SK-N-SH (cell line): Measurements from ENCODE around the gene MAP3K5. TPM values are rescaled to one million over a fixed set of nuclear protein-coding genes. Genes with fewer than 3 reads are reported as not detected.

ENCODE experiments used
- CTCF ChIA-PET: fragments of 300-600, 350-600 bp; formaldehyde crosslinking; extraction: SDS; loops from one replicate; lab custom pipeline; 2021; lab: Yijun Ruan, JAX
- POLR2A ChIA-PET: fragments of 350-600 bp; sonication (Branson Sonifier 250); formaldehyde crosslinking; extraction: SDS; loops from one replicate; lab custom pipeline; 2020; ENCODE audit warnings: antibody characterized with exemption, inconsistent platforms; lab: Yijun Ruan, JAX
- DNase-seq: peaks from one replicate; pipeline ENCODE4 v3.0.0; 2012
- H2AFZ ChIP-seq: fragments of 200-600 bp; sonication (generic); 2 replicates; pipeline ENCODE4 v1.8.1; 2016; ENCODE audit warnings: antibody characterized with exemption, mild to moderate bottlenecking, low read depth
- H3F3A ChIP-seq: fragments of 200-600 bp; sonication (generic); replicated peaks from 2 replicates; pipeline ENCODE3; 2016; ENCODE audit warnings: antibody characterized with exemption, mild to moderate bottlenecking; ENCODE audit not compliant: insufficient read depth
- H3K27ac ChIP-seq, 2 experiments: fragments of 200-500 bp in 1 of 2; fragments of 200-600 bp in 1 of 2; sonication (Bioruptor generic) in 1 of 2; sonication (generic), shearing (Covaris generic) in 1 of 2; 2 replicates each; pipeline versions ENCODE4 v1.5.1 to v1.6.1; 2014 to 2016; ENCODE audit warnings: low read depth in 2 of 2, inconsistent platforms in 1 of 2, low read length in 1 of 2, mild to moderate bottlenecking in 1 of 2, mixed read lengths in 1 of 2
- H3K27me3 ChIP-seq: fragments of 200-600 bp; sonication (generic), shearing (Covaris generic); 2 replicates; pipeline ENCODE4 v1.6.1; 2016; ENCODE audit warnings: mixed run types; ENCODE audit not compliant: insufficient read depth
- H3K36me3 ChIP-seq, 2 experiments: fragments of 200-500 bp in 1 of 2; fragments of 200-600 bp in 1 of 2; sonication (Bioruptor generic) in 1 of 2; sonication (generic) in 1 of 2; replicated peaks in 1 of 2; 2 replicates each; pipeline versions ENCODE3 to v1.5.1; 2014 to 2016; ENCODE audit warnings: low read length in 1 of 2, mild to moderate bottlenecking in 1 of 2; ENCODE audit not compliant: insufficient read depth in 2 of 2, control insufficient read depth in 1 of 2
- H3K4me1 ChIP-seq, 2 experiments: fragments of 200-500 bp in 1 of 2; fragments of 200-600 bp in 1 of 2; sonication (Bioruptor generic) in 1 of 2; sonication (generic), shearing (Covaris generic) in 1 of 2; 2 replicates each; pipeline versions ENCODE4 v1.5.1 to v1.6.1; 2014 to 2016; ENCODE audit warnings: low read depth in 1 of 2, low read length in 1 of 2, mixed run types in 1 of 2; ENCODE audit not compliant: insufficient read depth in 2 of 2, control insufficient read depth in 1 of 2
- H3K4me2 ChIP-seq: fragments of 200-600 bp; sonication (generic), shearing (Covaris generic); 2 replicates; pipeline ENCODE4 v1.6.1; 2017; ENCODE audit warnings: mixed run types
- H3K4me3 ChIP-seq, 2 experiments: fragments of 200-500 bp in 1 of 2; fragments of 200-600 bp in 1 of 2; sonication (Bioruptor generic) in 1 of 2; sonication (generic), shearing (Covaris generic) in 1 of 2; 2 replicates each; pipeline versions ENCODE4 v1.5.1 to v1.8.1; 2014 to 2016; ENCODE audit warnings: low read depth in 2 of 2, inconsistent platforms in 1 of 2, low read length in 1 of 2, mild to moderate bottlenecking in 1 of 2, mixed read lengths in 1 of 2, moderate library complexity in 1 of 2
- H3K79me2 ChIP-seq: fragments of 200-600 bp; sonication (generic); 2 replicates; pipeline ENCODE4 v1.8.1; 2017; ENCODE audit warnings: mild to moderate bottlenecking; ENCODE audit not compliant: insufficient read depth
- H3K9ac ChIP-seq: fragments of 200-600 bp; sonication (generic); 2 replicates; pipeline ENCODE4 v1.6.1; 2017; ENCODE audit warnings: mixed run types
- H3K9me2 ChIP-seq: fragments of 200-600 bp; sonication (generic); 2 replicates; pipeline ENCODE4 v1.6.1; 2017; ENCODE audit warnings: mixed run types
- H3K9me3 ChIP-seq: fragments of 200-600 bp; sonication (generic); 2 replicates; pipeline ENCODE4 v1.6.1; 2017; ENCODE audit warnings: mixed run types, mild to moderate bottlenecking, moderate library complexity
- H4K20me1 ChIP-seq: fragments of 200-600 bp; sonication (generic); 2 replicates; pipeline ENCODE4 v1.6.1; 2017; ENCODE audit warnings: mild to moderate bottlenecking, mixed run types; ENCODE audit not compliant: insufficient read depth
- CTCF ChIP-seq: fragments of 200-600 bp; sonication (generic); IDR thresholded peaks from 2 replicates; pipeline ENCODE4 v1.6.1; 2017; ENCODE audit warnings: antibody characterized with exemption, mild to moderate bottlenecking, moderate library complexity
- EP300 ChIP-seq, 2 experiments: IDR thresholded peaks; 2 replicates each; pipeline versions ENCODE4 v1.4.0 to v1.6.1; 2012; ENCODE audit warnings: borderline replicate concordance in 1 of 2, low read depth in 1 of 2, low read length in 1 of 2
- FOXM1 ChIP-seq: IDR thresholded peaks from 2 replicates; pipeline ENCODE4 v1.4.0; 2012; ENCODE audit warnings: low read depth, mild to moderate bottlenecking
- GATA2 ChIP-seq: sonication (generic); formaldehyde crosslinking; IDR thresholded peaks from 2 replicates; pipeline ENCODE4 v1.5.0; 2020; ENCODE audit warnings: mild to moderate bottlenecking, missing genetic modification reagents
- IRF3 ChIP-seq: fragments of 150-350 bp; IDR thresholded peaks from 2 replicates; pipeline ENCODE4 v1.6.1; 2016; ENCODE audit warnings: mild to moderate bottlenecking, low read depth, low read length
- JUND ChIP-seq: IDR thresholded peaks from 2 replicates; pipeline ENCODE4 v1.4.0; 2012
- MEF2A ChIP-seq: IDR thresholded peaks from 2 replicates; pipeline ENCODE4 v1.4.0; 2012; ENCODE audit warnings: low read depth, borderline replicate concordance
- MXI1 ChIP-seq: IDR thresholded peaks from 2 replicates; pipeline ENCODE4 v1.6.1; 2012; ENCODE audit warnings: mild to moderate bottlenecking, low read depth, low read length, improper control_type of control experiment
- NFIC ChIP-seq: IDR thresholded peaks from 2 replicates; pipeline ENCODE4 v1.4.0; 2012; ENCODE audit warnings: borderline replicate concordance
- POLR2AphosphoS5 ChIP-seq: IDR thresholded peaks from 2 replicates; pipeline ENCODE4 v1.6.1; 2012; ENCODE audit warnings: low read depth, low read length
- RAD21 ChIP-seq: IDR thresholded peaks from 2 replicates; pipeline ENCODE4 v1.6.1; 2012; ENCODE audit warnings: mild to moderate bottlenecking, low read length
- RCOR1 ChIP-seq: fragments of 150-350 bp; IDR thresholded peaks from 2 replicates; pipeline ENCODE4 v1.6.1; 2017; ENCODE audit warnings: antibody characterized with exemption, low read length
- RFX5 ChIP-seq: IDR thresholded peaks from 2 replicates; pipeline ENCODE4 v1.6.1; 2012; ENCODE audit warnings: mild to moderate bottlenecking, improper control_type of control experiment, low read length
- SIN3A ChIP-seq: IDR thresholded peaks from 2 replicates; pipeline ENCODE4 v1.6.1; 2012; ENCODE audit warnings: low read depth, mild to moderate bottlenecking, low read length, moderate library complexity, borderline replicate concordance
- TEAD4 ChIP-seq: IDR thresholded peaks from 2 replicates; pipeline ENCODE4 v1.4.0; 2012; ENCODE audit warnings: mild to moderate bottlenecking, borderline replicate concordance; ENCODE audit not compliant: insufficient read depth
- USF2 ChIP-seq: fragments of 150-350 bp; IDR thresholded peaks from 2 replicates; pipeline ENCODE4 v1.6.1; 2017; ENCODE audit warnings: antibody characterized with exemption, low read length, low read depth, borderline replicate concordance
- YY1 ChIP-seq: IDR thresholded peaks from 2 replicates; pipeline ENCODE4 v1.4.0; 2012; ENCODE audit warnings: low read depth, mild to moderate bottlenecking
- WGBS: methylation state at CpG from one replicate; pipeline ENCODE4 v1.1.6; 2017; ENCODE audit warnings: low lambda C conversion rate; 5-methylcytosine and 5-hydroxymethylcytosine counted together
- polyA plus RNA-seq, 3 experiments: library from polyadenylated mRNA; depleted of rRNA; stranded (reverse); fragments of >200 nt; gene quantifications; 2 replicates each; pipeline ENCODE4 v1.2.3, GENCODE V29; 2012
- TF ChIP-seq, protein P1 (sequence below): IDR thresholded peaks from 2 replicates; pipeline ENCODE4 v1.4.0; 2012; ENCODE audit warnings: low read depth, borderline replicate concordance
- TF ChIP-seq, protein P2 (sequence below): IDR thresholded peaks from 2 replicates; pipeline ENCODE4; 2012

MAP3K5 gene
- polyA plus RNA-seq, 1 of the 3 experiments (the other 2 are of a cell fraction) = 1.4 TPM

DNA sequence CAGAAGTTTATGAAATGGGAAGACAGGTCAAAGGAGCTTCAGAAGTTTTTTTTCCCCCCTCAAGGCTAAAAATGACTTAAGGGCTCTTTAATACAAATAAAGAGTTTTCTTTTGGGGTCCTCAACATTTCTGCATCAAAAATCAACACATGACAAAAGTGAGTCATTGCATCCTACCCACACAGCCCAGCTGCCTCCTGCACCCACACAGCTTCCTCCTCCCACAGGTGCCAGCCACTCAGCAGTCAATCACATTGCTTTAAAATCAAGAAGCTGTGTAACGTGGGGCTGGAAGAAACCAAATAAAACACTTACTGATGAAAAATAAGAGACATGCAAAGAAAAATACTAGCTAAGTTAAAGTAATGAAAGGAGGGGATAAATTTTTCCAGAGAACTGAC lies 68.5 kb downstream of the MAP3K5 start:
- Histone ChIP-seq H3K4me1 (peaks cover 1 to 6% of the 10 kb centered on the region in 2 experiments; a peak in 2 of 4 replicates), H3K36me3 (peaks cover 0 to 3% of the 10 kb centered on the region in 2 experiments), H3K4me3 (no peak overlapping the region), H3K4me2 (no peak overlapping the region)
- 33% methylated on average over 1 of the region's 1 CpG for WGBS
- TF ChIP-seq MXI1 (no peak), RAD21 (no peak), RFX5 (no peak), IRF3 (no peak), YY1 (no peak), SIN3A (no peak), TEAD4 (no peak), FOXM1 (no peak), GATA2 (CRISPR knock-in tag) (no peak)
- TF ChIP-seq, protein P1, sequence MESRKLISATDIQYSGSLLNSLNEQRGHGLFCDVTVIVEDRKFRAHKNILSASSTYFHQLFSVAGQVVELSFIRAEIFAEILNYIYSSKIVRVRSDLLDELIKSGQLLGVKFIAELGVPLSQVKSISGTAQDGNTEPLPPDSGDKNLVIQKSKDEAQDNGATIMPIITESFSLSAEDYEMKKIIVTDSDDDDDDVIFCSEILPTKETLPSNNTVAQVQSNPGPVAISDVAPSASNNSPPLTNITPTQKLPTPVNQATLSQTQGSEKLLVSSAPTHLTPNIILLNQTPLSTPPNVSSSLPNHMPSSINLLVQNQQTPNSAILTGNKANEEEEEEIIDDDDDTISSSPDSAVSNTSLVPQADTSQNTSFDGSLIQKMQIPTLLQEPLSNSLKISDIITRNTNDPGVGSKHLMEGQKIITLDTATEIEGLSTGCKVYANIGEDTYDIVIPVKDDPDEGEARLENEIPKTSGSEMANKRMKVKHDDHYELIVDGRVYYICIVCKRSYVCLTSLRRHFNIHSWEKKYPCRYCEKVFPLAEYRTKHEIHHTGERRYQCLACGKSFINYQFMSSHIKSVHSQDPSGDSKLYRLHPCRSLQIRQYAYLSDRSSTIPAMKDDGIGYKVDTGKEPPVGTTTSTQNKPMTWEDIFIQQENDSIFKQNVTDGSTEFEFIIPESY = no peak
- TF ChIP-seq, protein P2, sequence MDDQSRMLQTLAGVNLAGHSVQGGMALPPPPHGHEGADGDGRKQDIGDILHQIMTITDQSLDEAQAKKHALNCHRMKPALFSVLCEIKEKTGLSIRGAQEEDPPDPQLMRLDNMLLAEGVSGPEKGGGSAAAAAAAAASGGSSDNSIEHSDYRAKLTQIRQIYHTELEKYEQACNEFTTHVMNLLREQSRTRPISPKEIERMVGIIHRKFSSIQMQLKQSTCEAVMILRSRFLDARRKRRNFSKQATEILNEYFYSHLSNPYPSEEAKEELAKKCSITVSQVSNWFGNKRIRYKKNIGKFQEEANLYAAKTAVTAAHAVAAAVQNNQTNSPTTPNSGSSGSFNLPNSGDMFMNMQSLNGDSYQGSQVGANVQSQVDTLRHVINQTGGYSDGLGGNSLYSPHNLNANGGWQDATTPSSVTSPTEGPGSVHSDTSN = no peak
- TF ChIP-seq, all 33 proteins: peak for 0
- no peak overlapping the region for H3K9ac ChIP-seq
- DNase-seq = no peak
- no peaks in the 10 kb centered on the region for H4K20me1 ChIP-seq
- H3K9me2 ChIP-seq = no peaks in the 10 kb centered on the region
- ChIA-PET POLR2A (no interaction called here), CTCF (interaction anchor here (0.7 to 1.2 kb wide), 4 partner anchors 10 to 68 kb away, joined by 3 to 5 read pairs (median 4); partner anchors contain the start of gene MAP3K5)
- H3K79me2 ChIP-seq = no peaks in the 10 kb centered on the region; the same call in 1 of the 2 replicates
- H3K27ac ChIP-seq = no peak overlapping the region
- no peaks in the 10 kb centered on the region for H3F3A ChIP-seq
- no peaks in the 10 kb centered on the region for H3K9me3 ChIP-seq
- H3K27me3 ChIP-seq = no peaks in the 10 kb centered on the region
- no peak overlapping the region for H2AFZ ChIP-seq

GRCh38 chr6:136721467-136721866 lies 70.8 kb downstream of the MAP3K5 start:
- Histone ChIP-seq H4K20me1 (no peaks in the 10 kb centered on the region), H3K79me2 (no peaks in the 10 kb centered on the region; the same call in 1 of the 2 replicates), H3K4me1 (peaks cover 0 to 6% of the 10 kb centered on the region in 2 experiments; a peak in 1 of 4 replicates), H3K4me3 (no peak overlapping the region), H3K9me3 (no peaks in the 10 kb centered on the region), H3K27ac (no peak overlapping the region)
- CTCF ChIA-PET = interaction anchor here (0.7 to 2.5 kb wide), 4 partner anchors 16 to 170 kb away, joined by 3 to 11 read pairs (median 3); partner anchors contain the start of gene MAP3K5
- no peak for TF ChIP-seq CTCF
- no peak for TF ChIP-seq MEF2A
- no peak for TF ChIP-seq USF2
- TF ChIP-seq IRF3 = no peak
- TF ChIP-seq POLR2AphosphoS5 = no peak
- TF ChIP-seq JUND = no peak
- no peak for TF ChIP-seq EP300 (IDR thresholded peaks at IDR 0.05; ENCODE audit: borderline replicate concordance in 1 of 2, low read depth in 1 of 2, low read length in 1 of 2)
- no peak for TF ChIP-seq FOXM1
- TF ChIP-seq NFIC = no peak
- no peak for TF ChIP-seq RCOR1
- TF ChIP-seq GATA2 (CRISPR knock-in tag) = no peak
- TF ChIP-seq, all 33 proteins: peak for 0
- peaks cover 0 to 3% of the 10 kb centered on the region in 2 experiments for H3K36me3 ChIP-seq
- no peak overlapping the region for H3K9ac ChIP-seq
- no peak overlapping the region for H3K4me2 ChIP-seq
- DNase-seq = no peak
- H2AFZ ChIP-seq = no peak overlapping the region
- 53% methylated on average over 4 of the region's 4 CpGs for WGBS
- H3F3A ChIP-seq = peaks cover 3% of the 10 kb centered on the region
- POLR2A ChIA-PET = no interaction called here
- no peaks in the 10 kb centered on the region for H3K27me3 ChIP-seq
- H3K9me2 ChIP-seq = no peaks in the 10 kb centered on the region
